CD14-positive monocyte (primary cell): ENCODE measurements around the gene PPFIBP2. TPM values are rescaled to one million over a fixed set of nuclear protein-coding genes. Genes with fewer than 3 reads are reported as not detected.

Experiments
- DNase-seq, 3 donors: peaks; one replicate each; pipeline ENCODE4 v3.0.0-alpha.2; 2011 to 2022
- H2AFZ ChIP-seq: 2 replicates; pipeline ENCODE4 v1.6.0; 2012; ENCODE audit warnings: mild to moderate bottlenecking, low read depth, low read length, inconsistent platforms; ENCODE audit not compliant: insufficient read depth, poor library complexity, severe bottlenecking
- H3K27ac ChIP-seq, 2 donors: 1 replicate in 1 of 2; 2 replicates in 1 of 2; pipeline ENCODE4 v1.5.1; 2012 to 2013; ENCODE audit warnings: low read length in 2 of 2, control low read depth in 1 of 2, inconsistent platforms in 1 of 2, low read depth in 1 of 2, mild to moderate bottlenecking in 1 of 2
- H3K27me3 ChIP-seq, 2 donors: one replicate each; pipeline versions ENCODE4 v1.6.0 to v1.6.1; 2011 to 2013; ENCODE audit warnings: low read length in 2 of 2; ENCODE audit not compliant: control insufficient read depth in 2 of 2, insufficient read depth in 2 of 2
- H3K36me3 ChIP-seq, 2 donors: replicated peaks in 1 of 2; 1 replicate in 1 of 2; 2 replicates in 1 of 2; pipeline versions ENCODE4 v1.5.1 to v1.6.1; 2012 to 2013; ENCODE audit warnings: low read length in 2 of 2, control low read depth in 1 of 2, inconsistent platforms in 1 of 2, mild to moderate bottlenecking in 1 of 2; ENCODE audit not compliant: insufficient read depth in 2 of 2, control insufficient read depth in 1 of 2
- H3K4me1 ChIP-seq, 2 donors: 1 replicate in 1 of 2; 2 replicates in 1 of 2; pipeline versions ENCODE4 v1.5.1 to v1.6.1; 2012 to 2013; ENCODE audit warnings: low read length in 2 of 2, control low read depth in 1 of 2, inconsistent platforms in 1 of 2, mild to moderate bottlenecking in 1 of 2, moderate library complexity in 1 of 2; ENCODE audit not compliant: insufficient read depth in 2 of 2, control insufficient read depth in 1 of 2
- H3K4me2 ChIP-seq: replicated peaks from 2 replicates; pipeline ENCODE3; 2012; ENCODE audit warnings: low read length, moderate library complexity, mild to moderate bottlenecking; ENCODE audit not compliant: poor library complexity, severe bottlenecking; ENCODE audit errors: extremely low read depth
- H3K4me3 ChIP-seq, 3 experiments: fragments of 200-600 bp in 1 of 3; sonication (generic) in 1 of 3; replicated peaks in 1 of 3; 1 replicate in 2 of 3; 2 replicates in 1 of 3; pipeline ENCODE4 v1.5.1; 2011 to 2013; ENCODE audit warnings: low read length in 3 of 3, mild to moderate bottlenecking in 3 of 3, control low read depth in 2 of 3, low read depth in 2 of 3, inconsistent platforms in 1 of 3, moderate library complexity in 1 of 3
- H3K79me2 ChIP-seq: 2 replicates; pipeline ENCODE4 v1.6.0; 2012; ENCODE audit warnings: mild to moderate bottlenecking, control low read depth, inconsistent platforms, low read length, moderate library complexity; ENCODE audit not compliant: insufficient read depth
- H3K9ac ChIP-seq: 2 replicates; pipeline ENCODE4 v1.6.0; 2017; ENCODE audit warnings: low read length, mild to moderate bottlenecking; ENCODE audit not compliant: insufficient read depth, poor library complexity, severe bottlenecking
- H3K9me3 ChIP-seq, 2 donors: replicated peaks in 1 of 2; 1 replicate in 1 of 2; 2 replicates in 1 of 2; pipeline versions ENCODE4 v1.5.1 to v1.6.1; 2012 to 2013; ENCODE audit warnings: low read length in 2 of 2, control low read depth in 1 of 2; ENCODE audit not compliant: control insufficient read depth in 1 of 2, insufficient read depth in 1 of 2
- H4K20me1 ChIP-seq: 2 replicates; pipeline ENCODE4 v1.6.0; 2012; ENCODE audit warnings: mild to moderate bottlenecking, low read length, control low read depth, moderate library complexity; ENCODE audit not compliant: insufficient read depth
- H3K27ac Mint-ChIP-seq, 7 donors: one replicate each; pipeline ENCODE4 v1.8.0; 2020; ENCODE audit warnings: mild to moderate bottlenecking in 7 of 7, mixed read lengths in 7 of 7, moderate library complexity in 6 of 7, inconsistent platforms in 2 of 7
- H3K27me3 Mint-ChIP-seq, 3 donors: one replicate each; pipeline ENCODE4 v1.8.0; 2021 to 2022; ENCODE audit warnings: low read depth in 3 of 3, mild to moderate bottlenecking in 3 of 3, mixed read lengths in 3 of 3, moderate library complexity in 3 of 3, inconsistent platforms in 1 of 3
- H3K36me3 Mint-ChIP-seq, 2 donors: one replicate each; pipeline ENCODE4 v1.8.0; 2020; ENCODE audit warnings: mixed read lengths in 2 of 2, inconsistent platforms in 1 of 2, mild to moderate bottlenecking in 1 of 2
- H3K4me1 Mint-ChIP-seq: one replicate; pipeline ENCODE4 v1.8.0; 2020; ENCODE audit warnings: mild to moderate bottlenecking, mixed read lengths
- H3K4me3 Mint-ChIP-seq, 2 donors: one replicate each; pipeline ENCODE4 v1.8.0; 2020; ENCODE audit warnings: mild to moderate bottlenecking in 2 of 2, mixed read lengths in 2 of 2, moderate library complexity in 1 of 2
- H3K9me3 Mint-ChIP-seq, 7 donors: one replicate each; pipeline ENCODE4 v1.8.0; 2020 to 2022; ENCODE audit warnings: mixed read lengths in 7 of 7, mild to moderate bottlenecking in 6 of 7, moderate library complexity in 6 of 7, inconsistent platforms in 2 of 7
- CTCF ChIP-seq: fragments of 200-600 bp; IDR thresholded peaks from one replicate; pipeline ENCODE4 v1.8.0; 2022; ENCODE audit warnings: antibody characterized with exemption, mild to moderate bottlenecking
- WGBS: methylation state at CpG from one replicate; pipeline ENCODE4 v1.1.5; 2013; ENCODE audit warnings: missing lambda C conversion rate; ENCODE audit not compliant: insufficient coverage; 5-methylcytosine and 5-hydroxymethylcytosine counted together
- intact Hi-C, 2 donors: fragments of 100-400 bp; cut with micrococcal nuclease; formaldehyde crosslinking; loops; one replicate each; pipeline versions ENCODE4 v1.15.0 to v1.15.1; 2023
- polyA plus RNA-seq, 3 donors: library from polyadenylated mRNA; depleted of rRNA in 1 of 3; unstranded in 2 of 3; stranded (reverse) in 1 of 3; fragments of 300-500 nt in 2 of 3; fragments of >200 nt in 1 of 3; fragmentation: Illumina TruSeq in 2 of 3; gene quantifications; 1 replicate in 2 of 3; 2 replicates in 1 of 3; pipeline ENCODE4 v1.2.3, GENCODE V29; 2012 to 2021

The PPFIBP2 gene
- polyA plus RNA-seq, 3 donors, result 5.9 to 41.6 (median 8.6) TPM

- Histone ChIP-seq H3K9me3 (no peaks in the 10 kb centered on the region), H3K27ac (no peak overlapping the region), H3K36me3 (no peaks in the 10 kb centered on the region), H3K4me2 (no peak overlapping the region), H2AFZ (no peak overlapping the region), H3K4me1 (peaks cover 44 to 47% of the 10 kb centered on the region in 2 donors), H3K79me2 (no peaks in the 10 kb centered on the region), H3K9ac (no peak overlapping the region), H4K20me1 (no peaks in the 10 kb centered on the region), H3K27me3 (no peaks in the 10 kb centered on the region), H3K4me3 (no peak overlapping the region)
- peaks cover 0 to 3% (median 1%) of the 10 kb centered on the region in 3 donors for H3K27me3 Mint-ChIP-seq
- peaks cover 44% of the 10 kb centered on the region for H3K4me1 Mint-ChIP-seq
- no peaks in the 10 kb centered on the region for H3K9me3 Mint-ChIP-seq
- no peaks in the 10 kb centered on the region for H3K36me3 Mint-ChIP-seq
- no peak overlapping the region for H3K4me3 Mint-ChIP-seq
- TF ChIP-seq CTCF, result no peak
- peak overlapping the region in 1 of 7 donors; percentile 30 for H3K27ac Mint-ChIP-seq
- peak in 1 of 3 donors; percentile 10 for DNase-seq
- no CpG with 5 or more reads among the region's 5 CpGs for WGBS
- intact Hi-C loops, result loop anchor here in 1 of 2 donors (10.0 kb wide), 1 partner anchor 171 kb away; no protein-coding TSS in a partner anchor
These were observed 19.6 kb upstream of the PPFIBP2 start for GRCh38 chr11:7494086-7494745.

- H2AFZ ChIP-seq, result no peak overlapping the region
- intact Hi-C loops, result loop anchor here (5.0 to 10.0 kb wide), 2 partner anchors 169 to 181 kb away; no protein-coding TSS in a partner anchor
- no peaks in the 10 kb centered on the region for H4K20me1 ChIP-seq
- H3K36me3 Mint-ChIP-seq, result no peaks in the 10 kb centered on the region
- H3K36me3 ChIP-seq, result no peaks in the 10 kb centered on the region
- H3K27me3 Mint-ChIP-seq, result peaks cover 0 to 3% (median 3%) of the 10 kb centered on the region in 3 donors
- H3K4me1 ChIP-seq, result peaks cover 34 to 36% of the 10 kb centered on the region in 2 donors
- H3K9ac ChIP-seq, result no peak overlapping the region
- no peaks in the 10 kb centered on the region for H3K79me2 ChIP-seq
- peaks cover 33% of the 10 kb centered on the region for H3K4me1 Mint-ChIP-seq
- H3K9me3 Mint-ChIP-seq, result no peaks in the 10 kb centered on the region
- H3K27me3 ChIP-seq, result no peaks in the 10 kb centered on the region
- WGBS, result 55% methylated on average over 4 of the region's 4 CpGs
- H3K4me2 ChIP-seq, result no peak overlapping the region
- TF ChIP-seq CTCF, result no peak
- DNase-seq, result peak; percentile 81 to 92 (median 91)
- peak overlapping the region in 1 of 2 donors; percentile 9 for H3K4me3 Mint-ChIP-seq
- no peaks in the 10 kb centered on the region for H3K9me3 ChIP-seq
- H3K27ac ChIP-seq, result peak overlapping the region; percentile 23 to 71
- H3K27ac Mint-ChIP-seq, result peak overlapping the region; percentile 73 to 94 (median 87)
- no peak overlapping the region for H3K4me3 ChIP-seq
These were observed 17.8 kb upstream of the PPFIBP2 start for GRCh38 chr11:7495882-7496551.
